Measurements from ENCODE around the gene GET4.
"Not testable (repeated sequence)": the region's sequence is repeated elsewhere in the genome, so short reads cannot be mapped to it uniquely, and the experiment has no call there.

The GET4 gene

GRCh38 chr7:931871-932650, 55.7 kb downstream of the GET4 start:
- DNase-seq, result no peak

GRCh38 chr7:932651-932975, 56.3 kb downstream of the GET4 start:
- DNase-seq, result no peak

- DNase-seq, result no peak
These were observed 58.3 kb downstream of the GET4 start for GRCh38 chr7:934469-935163.

- DNase-seq, result no peak
These were observed 59.0 kb downstream of the GET4 start for GRCh38 chr7:935164-935873.

- DNase-seq, result no peak
These were observed 59.6 kb downstream of the GET4 start for GRCh38 chr7:935874-936385.

- no peak for DNase-seq
These were observed 60.2 kb downstream of the GET4 start for GRCh38 chr7:936386-937054.

GRCh38 chr7:937856-938484, 61.6 kb downstream of the GET4 start:
- DNase-seq, result no peak

- no peak for DNase-seq
These were observed 62.3 kb downstream of the GET4 start for GRCh38 chr7:938546-939185.

GRCh38 chr7:939843-940242, 63.5 kb downstream of the GET4 start:
- no peak for DNase-seq

- DNase-seq, result no peak
These were observed 64.5 kb downstream of the GET4 start for GRCh38 chr7:940599-941408.

GRCh38 chr7:943793-944192, 67.4 kb downstream of the GET4 start:
- DNase-seq, result not testable (repeated sequence)

GRCh38 chr7:944744-945143, 68.4 kb downstream of the GET4 start:
- DNase-seq, result no peak

- no peak for DNase-seq
These were observed 68.8 kb downstream of the GET4 start for GRCh38 chr7:945147-945555.

GRCh38 chr7:945556-946255, 69.4 kb downstream of the GET4 start:
- DNase-seq, result no peak

Measured in T1000 (cell line).